ENCODE data around the gene SKA1. TPM values are rescaled to one million over a fixed set of nuclear protein-coding genes. Genes with fewer than 3 reads are reported as not detected.

SKA1 gene
- total RNA-seq, 1 experiment from 2014 or later: 18.1 TPM

- TF ChIP-seq USF2 (CRISPR knock-in tag; IDR thresholded peaks at IDR 0.05): no peak
- CTCF ChIA-PET: no interaction called here
- Mint-ChIP-seq H3K9me3 (peaks cover 19% of the 10 kb centered on the region), H3K36me3 (peaks cover 4% of the 10 kb centered on the region; the same call in 1 of the 2 replicates), H3K27me3 (ENCODE audit: low read depth) (peaks cover 18% of the 10 kb centered on the region), H3K4me3 (no peak overlapping the region), H3K27ac (no peak overlapping the region), H3K4me1 (no peaks in the 10 kb centered on the region)
- ATAC-seq (no peak), DNase-seq (ENCODE audit: low spot score) (no peak)
- POLR2A ChIA-PET: no interaction called here
Observed at GRCh38 chr18:50330176-50330575, 44.7 kb upstream of the SKA1 start.

- peaks cover 4% of the 10 kb centered on the region; the same call in 1 of the 2 replicates for H3K36me3 Mint-ChIP-seq
- H3K27me3 Mint-ChIP-seq (ENCODE audit: low read depth): peaks cover 6% of the 10 kb centered on the region; the same call in 1 of the 2 replicates
- no peak for DNase-seq (ENCODE audit: low spot score)
- POLR2A ChIA-PET: no interaction called here
- H3K27ac Mint-ChIP-seq: no peak overlapping the region
- peaks cover 16% of the 10 kb centered on the region for H3K9me3 Mint-ChIP-seq
- TF ChIP-seq NR1H2 (CRISPR knock-in tag; IDR thresholded peaks at IDR 0.05): no peak
- TF ChIP-seq MXD4 (CRISPR knock-in tag; IDR thresholded peaks at IDR 0.05; ENCODE audit: borderline replicate concordance): no peak
- no peak for TF ChIP-seq AFF4 (CRISPR knock-in tag; IDR thresholded peaks at IDR 0.05; ENCODE audit: borderline replicate concordance)
- no peak for TF ChIP-seq USF2 (CRISPR knock-in tag; IDR thresholded peaks at IDR 0.05)
- TF ChIP-seq, protein P1, sequence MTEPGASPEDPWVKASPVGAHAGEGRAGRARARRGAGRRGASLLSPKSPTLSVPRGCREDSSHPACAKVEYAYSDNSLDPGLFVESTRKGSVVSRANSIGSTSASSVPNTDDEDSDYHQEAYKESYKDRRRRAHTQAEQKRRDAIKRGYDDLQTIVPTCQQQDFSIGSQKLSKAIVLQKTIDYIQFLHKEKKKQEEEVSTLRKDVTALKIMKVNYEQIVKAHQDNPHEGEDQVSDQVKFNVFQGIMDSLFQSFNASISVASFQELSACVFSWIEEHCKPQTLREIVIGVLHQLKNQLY (CRISPR knock-in tag; IDR thresholded peaks at IDR 0.05): no peak
- no peak for TF ChIP-seq ATF3 (CRISPR knock-in tag; conservative IDR thresholded peaks at IDR 0.05)
- TF ChIP-seq TCF7 (CRISPR knock-in tag; IDR thresholded peaks at IDR 0.05; ENCODE audit: low read depth): no peak
- no peak for TF ChIP-seq GRHL2 (CRISPR knock-in tag; IDR thresholded peaks at IDR 0.05; ENCODE audit: insufficient replicate concordance, severe bottlenecking)
- no peak for TF ChIP-seq NR3C1 (CRISPR knock-in tag; conservative IDR thresholded peaks at IDR 0.05; ENCODE audit: low read depth)
- no peak for TF ChIP-seq ZNF423 (CRISPR knock-in tag; IDR thresholded peaks at IDR 0.05)
- TF ChIP-seq SP1 (CRISPR knock-in tag; conservative IDR thresholded peaks at IDR 0.05): no peak
- TF ChIP-seq, protein P2, sequence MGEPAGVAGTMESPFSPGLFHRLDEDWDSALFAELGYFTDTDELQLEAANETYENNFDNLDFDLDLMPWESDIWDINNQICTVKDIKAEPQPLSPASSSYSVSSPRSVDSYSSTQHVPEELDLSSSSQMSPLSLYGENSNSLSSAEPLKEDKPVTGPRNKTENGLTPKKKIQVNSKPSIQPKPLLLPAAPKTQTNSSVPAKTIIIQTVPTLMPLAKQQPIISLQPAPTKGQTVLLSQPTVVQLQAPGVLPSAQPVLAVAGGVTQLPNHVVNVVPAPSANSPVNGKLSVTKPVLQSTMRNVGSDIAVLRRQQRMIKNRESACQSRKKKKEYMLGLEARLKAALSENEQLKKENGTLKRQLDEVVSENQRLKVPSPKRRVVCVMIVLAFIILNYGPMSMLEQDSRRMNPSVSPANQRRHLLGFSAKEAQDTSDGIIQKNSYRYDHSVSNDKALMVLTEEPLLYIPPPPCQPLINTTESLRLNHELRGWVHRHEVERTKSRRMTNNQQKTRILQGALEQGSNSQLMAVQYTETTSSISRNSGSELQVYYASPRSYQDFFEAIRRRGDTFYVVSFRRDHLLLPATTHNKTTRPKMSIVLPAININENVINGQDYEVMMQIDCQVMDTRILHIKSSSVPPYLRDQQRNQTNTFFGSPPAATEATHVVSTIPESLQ (CRISPR knock-in tag; IDR thresholded peaks at IDR 0.05): no peak
- TF ChIP-seq ZNF232 (CRISPR knock-in tag; IDR thresholded peaks at IDR 0.05): no peak
- no peak for TF ChIP-seq RELA (CRISPR knock-in tag; IDR thresholded peaks at IDR 0.05; ENCODE audit: borderline replicate concordance)
- CTCF ChIA-PET: no interaction called here
- ATAC-seq: no peak
- no peaks in the 10 kb centered on the region for H3K4me1 Mint-ChIP-seq
- H3K4me3 Mint-ChIP-seq: no peak overlapping the region
Observed at GRCh38 chr18:50331691-50332090, 43.2 kb upstream of the SKA1 start.

All from WTC11 (cell line).